Neutrophil (primary cell): ENCODE measurements around the gene ZNF468.
A peak's percentile ranks its signal among the peaks of the same experiment; 100 is the strongest.
"Not testable (repeated sequence)": the region's sequence is repeated elsewhere in the genome, so short reads cannot be mapped to it uniquely, and the experiment has no call there.

Experiments used
- H3K27ac ChIP-seq: fragments of 200-600 bp; sonication (generic); 2 replicates; pipeline ENCODE4 v1.5.1; 2016; ENCODE audit warnings: mild to moderate bottlenecking, moderate library complexity
- H3K27me3 ChIP-seq: fragments of 200-600 bp; sonication (generic); 2 replicates; pipeline ENCODE4 v1.6.0; 2016; ENCODE audit warnings: mild to moderate bottlenecking
- H3K36me3 ChIP-seq: fragments of 200-600 bp; sonication (generic); 2 replicates; pipeline ENCODE4 v1.5.1; 2017
- H3K4me1 ChIP-seq, 2 experiments: fragments of 200-600 bp in 1 of 2; sonication (generic) in 1 of 2; 1 replicate in 1 of 2; 2 replicates in 1 of 2; pipeline versions ENCODE4 v1.5.1 to v1.6.1; 2013 to 2016; ENCODE audit warnings: low read depth in 1 of 2, low read length in 1 of 2, mild to moderate bottlenecking in 1 of 2, moderate library complexity in 1 of 2; ENCODE audit not compliant: control insufficient read depth in 1 of 2, insufficient read depth in 1 of 2
- H3K4me3 ChIP-seq, 2 experiments: fragments of 200-600 bp in 1 of 2; sonication (generic) in 1 of 2; 1 replicate in 1 of 2; 2 replicates in 1 of 2; pipeline ENCODE4 v1.5.1; 2013 to 2016; ENCODE audit warnings: low read depth in 1 of 2, low read length in 1 of 2, mild to moderate bottlenecking in 1 of 2, moderate library complexity in 1 of 2
- H3K9me3 ChIP-seq: fragments of 200-600 bp; sonication (generic); 2 replicates; pipeline ENCODE4 v1.5.1; 2016
- TF ChIP-seq, protein P1 (sequence below): fragments of 200-600 bp; sonication (generic); IDR thresholded peaks from 2 replicates; pipeline ENCODE4 v1.5.1; 2016; ENCODE audit warnings: antibody characterized with exemption

Gene ZNF468

GRCh38 chr19:52823676-52824075 is 33.7 kb downstream of the ZNF468 start:
- TF ChIP-seq, protein P1, sequence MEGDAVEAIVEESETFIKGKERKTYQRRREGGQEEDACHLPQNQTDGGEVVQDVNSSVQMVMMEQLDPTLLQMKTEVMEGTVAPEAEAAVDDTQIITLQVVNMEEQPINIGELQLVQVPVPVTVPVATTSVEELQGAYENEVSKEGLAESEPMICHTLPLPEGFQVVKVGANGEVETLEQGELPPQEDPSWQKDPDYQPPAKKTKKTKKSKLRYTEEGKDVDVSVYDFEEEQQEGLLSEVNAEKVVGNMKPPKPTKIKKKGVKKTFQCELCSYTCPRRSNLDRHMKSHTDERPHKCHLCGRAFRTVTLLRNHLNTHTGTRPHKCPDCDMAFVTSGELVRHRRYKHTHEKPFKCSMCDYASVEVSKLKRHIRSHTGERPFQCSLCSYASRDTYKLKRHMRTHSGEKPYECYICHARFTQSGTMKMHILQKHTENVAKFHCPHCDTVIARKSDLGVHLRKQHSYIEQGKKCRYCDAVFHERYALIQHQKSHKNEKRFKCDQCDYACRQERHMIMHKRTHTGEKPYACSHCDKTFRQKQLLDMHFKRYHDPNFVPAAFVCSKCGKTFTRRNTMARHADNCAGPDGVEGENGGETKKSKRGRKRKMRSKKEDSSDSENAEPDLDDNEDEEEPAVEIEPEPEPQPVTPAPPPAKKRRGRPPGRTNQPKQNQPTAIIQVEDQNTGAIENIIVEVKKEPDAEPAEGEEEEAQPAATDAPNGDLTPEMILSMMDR = no peak

DNA sequence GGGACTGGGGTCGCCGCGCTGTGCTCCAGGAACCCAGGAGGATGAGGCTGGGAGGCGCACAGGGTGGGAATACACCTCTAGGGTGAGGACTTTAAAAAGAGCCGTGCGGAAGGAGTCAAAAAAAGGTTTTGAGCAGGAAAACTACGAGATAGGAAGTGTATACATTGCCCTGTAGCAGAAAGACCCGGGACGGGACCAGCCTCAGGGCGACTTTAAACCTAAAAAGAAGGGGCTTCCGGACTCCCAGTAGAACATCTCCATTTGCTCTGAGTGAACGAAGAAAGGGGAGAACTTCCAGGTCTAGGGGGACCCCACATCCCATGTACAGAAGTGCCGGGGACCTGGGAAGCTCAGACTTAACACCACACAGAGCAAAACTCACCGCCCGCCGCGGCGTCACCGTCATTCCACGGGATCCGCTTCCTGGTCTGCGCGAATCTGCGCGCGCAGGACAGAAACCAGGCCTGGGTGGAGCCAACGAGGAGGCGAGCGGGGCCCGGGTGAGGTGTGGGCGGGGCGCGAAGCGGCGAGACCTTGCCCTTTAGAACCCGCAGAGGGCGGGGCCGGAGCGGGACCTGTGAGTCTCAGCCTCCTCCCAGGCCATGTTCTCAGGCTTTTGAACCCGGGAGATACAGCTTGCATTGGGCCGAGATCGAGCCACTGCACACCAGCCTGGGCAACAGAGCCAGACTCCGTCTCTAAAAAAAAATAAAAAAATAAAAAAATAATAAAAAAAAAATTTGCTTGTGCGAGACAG is 36.0 kb downstream of the ZNF468 start, which contains the start of gene ZNF28:
ZNF28 (minus strand) TSS at position 430 of the 757 bp plus-strand sequence. CDS start 3,675 bp downstream, outside the sequence.
- not testable (repeated sequence) for H3K9me3 ChIP-seq, H3K4me1 ChIP-seq, H3K36me3 ChIP-seq, H3K27me3 ChIP-seq
- Histone ChIP-seq H3K4me3 (peak within 1 kb of the TSS; percentile 63 to 65), H3K27ac (peak within 1 kb of the TSS; percentile 41)

More at GRCh38 chr19:52823676-52824075, 33.7 kb downstream of the ZNF468 start:
- Histone ChIP-seq H3K9me3 (no peaks in the 10 kb centered on the region), H3K4me3 (no peak overlapping the region), H3K36me3 (no peaks in the 10 kb centered on the region), H3K27ac (no peak overlapping the region), H3K27me3 (no peaks in the 10 kb centered on the region), H3K4me1 (peaks cover 4 to 5% of the 10 kb centered on the region in 2 experiments)

- not testable (repeated sequence) for H3K27me3 ChIP-seq, H3K36me3 ChIP-seq, H3K27ac ChIP-seq
These were observed 36.8 kb downstream of the ZNF468 start for GRCh38 chr19:52820472-52821203.

DNA sequence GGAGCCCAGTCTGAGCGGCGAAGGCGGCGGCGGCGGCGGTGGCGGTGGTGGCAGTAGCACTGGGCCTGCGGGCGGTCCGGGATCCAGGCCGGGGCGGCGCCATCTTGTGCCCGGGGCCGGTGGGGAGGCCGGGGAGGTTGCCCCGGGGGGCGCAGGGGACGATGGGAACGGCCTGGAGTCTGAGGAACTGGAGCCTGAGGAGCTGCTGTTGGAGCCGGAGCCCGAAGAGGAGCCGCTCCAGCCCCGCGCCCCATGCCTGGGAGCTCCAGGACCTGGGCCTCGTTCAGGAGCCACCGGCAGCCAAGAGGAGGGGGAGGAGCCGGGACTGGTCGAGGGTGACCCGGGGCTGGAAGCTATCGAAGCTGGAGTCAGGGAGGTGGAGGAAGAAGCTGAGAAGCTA is 47.6 kb downstream of the ZNF468 start:
- TF ChIP-seq, protein P1 = no peak
- Histone ChIP-seq H3K4me1 (no peaks in the 10 kb centered on the region), H3K36me3 (peaks cover 7% of the 10 kb centered on the region), H3K27me3 (no peaks in the 10 kb centered on the region), H3K9me3 (peaks cover 5% of the 10 kb centered on the region), H3K4me3 (no peak overlapping the region), H3K27ac (no peak overlapping the region)

More at GRCh38 chr19:52820472-52821203, 36.8 kb downstream of the ZNF468 start:
- H3K4me3 ChIP-seq = peak overlapping the region; percentile 63 to 65
- H3K4me1 ChIP-seq, H3K9me3 ChIP-seq: not testable (repeated sequence)

DNA sequence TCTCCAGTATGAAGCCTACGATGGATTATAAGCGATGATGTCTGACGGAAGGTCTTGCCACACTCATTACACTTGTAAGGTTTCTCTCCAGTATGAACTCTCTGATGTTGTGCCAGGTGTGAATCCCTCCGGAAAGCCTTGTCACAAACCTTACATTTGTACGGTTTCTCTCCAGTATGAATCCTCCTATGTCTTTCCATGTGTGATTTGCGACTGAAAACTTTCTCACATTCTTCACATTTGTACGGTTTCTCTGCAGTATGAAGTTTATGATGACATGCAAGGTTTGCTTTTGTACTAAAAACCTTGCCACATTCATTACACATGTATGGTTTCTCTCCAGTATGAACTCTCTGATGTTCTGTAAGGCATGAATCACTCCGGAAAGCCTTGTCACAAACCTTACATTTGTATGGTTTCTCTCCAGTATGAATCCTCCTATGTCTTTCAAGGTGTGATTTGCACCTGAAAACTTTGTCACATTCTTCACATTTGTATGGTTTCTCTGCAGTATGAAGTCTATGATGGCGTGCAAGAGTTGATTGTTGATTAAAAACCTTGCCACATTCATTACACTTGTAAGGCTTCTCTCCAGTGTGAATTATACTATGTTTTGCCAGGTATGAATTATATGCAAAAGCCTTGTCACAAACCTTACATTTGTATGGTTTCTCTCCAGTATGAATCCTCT is 57.3 kb downstream of the ZNF468 start:
- not testable (repeated sequence) for H3K27ac ChIP-seq, H3K27me3 ChIP-seq, H3K4me1 ChIP-seq, H3K4me3 ChIP-seq
- Histone ChIP-seq H3K9me3 (peaks cover 76% of the 10 kb centered on the region), H3K36me3 (peaks cover 13% of the 10 kb centered on the region)

DNA sequence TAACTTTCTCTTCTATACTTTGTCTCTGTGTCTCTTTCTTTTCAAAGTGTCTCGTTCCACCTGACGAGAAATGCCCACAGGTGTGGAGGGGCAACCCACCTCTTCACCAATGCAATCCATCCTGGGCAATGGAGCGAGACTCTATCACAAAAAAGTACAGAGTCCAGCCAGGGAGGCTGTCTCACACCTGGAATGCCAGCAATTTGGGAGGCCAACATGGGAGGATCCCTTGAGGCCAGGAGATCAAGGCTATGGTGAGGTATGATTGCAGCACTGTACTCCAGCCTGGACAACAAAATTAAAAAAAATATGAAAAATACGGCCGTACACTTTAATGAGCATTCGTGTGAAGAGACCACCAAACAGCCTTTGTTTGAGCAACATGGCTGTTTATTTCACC is 68.0 kb downstream of the ZNF468 start:
- Histone ChIP-seq H3K27ac (no peak overlapping the region), H3K27me3 (no peaks in the 10 kb centered on the region), H3K9me3 (no peaks in the 10 kb centered on the region), H3K4me3 (no peak overlapping the region), H3K36me3 (no peaks in the 10 kb centered on the region), H3K4me1 (peaks cover 9% of the 10 kb centered on the region in 2 experiments)
- TF ChIP-seq, protein P1 = no peak
